Breast epithelium (tissue), 4 donors: ENCODE measurements around the gene NAPG. TPM values are rescaled to one million over a fixed set of nuclear protein-coding genes. Genes with fewer than 3 reads are reported as not detected.
"Not testable (repeated sequence)": the region's sequence is repeated elsewhere in the genome, so short reads cannot be mapped to it uniquely, and the experiment has no call there.

Experiments used
- DNase-seq, 2 donors: peaks; one replicate each; pipeline ENCODE4 v3.0.0-alpha.2; 2019; ENCODE audit warnings: low spot score in 2 of 2
- H3K27ac ChIP-seq, 2 donors: fragments of 200-600 bp; sonication (generic) in 1 of 2; one replicate each; pipeline ENCODE4 v1.5.1; 2016 to 2019; ENCODE audit warnings: mild to moderate bottlenecking in 1 of 2
- H3K27me3 ChIP-seq, 2 donors: fragments of 200-600 bp; sonication (generic) in 1 of 2; one replicate each; pipeline versions ENCODE4 v1.5.1 to v1.6.0; 2017 to 2019; ENCODE audit warnings: control low read depth in 1 of 2, mild to moderate bottlenecking in 1 of 2
- H3K36me3 ChIP-seq: fragments of 200-600 bp; one replicate; pipeline ENCODE4 v1.5.1; 2019
- H3K4me1 ChIP-seq, 2 donors: fragments of 200-600 bp; sonication (generic); one replicate each; pipeline ENCODE4 v1.5.1; 2016 to 2019; ENCODE audit warnings: control low read depth in 1 of 2
- H3K4me3 ChIP-seq, 3 donors: fragments of 200-600 bp; sonication (generic); 1 replicate in 2 of 3; 2 replicates in 1 of 3; pipeline ENCODE4 v1.5.1; 2016 to 2019; ENCODE audit warnings: mild to moderate bottlenecking in 3 of 3, moderate library complexity in 2 of 3
- H3K9me3 ChIP-seq, 2 donors: fragments of 200-600 bp; sonication (generic) in 1 of 2; one replicate each; pipeline ENCODE4 v1.5.1; 2016 to 2019; ENCODE audit warnings: control low read depth in 1 of 2
- POLR2A ChIP-seq: fragments of 450-650 bp; IDR thresholded peaks from one replicate; pipeline ENCODE4 v1.6.1; 2016; ENCODE audit warnings: antibody characterized with exemption, mild to moderate bottlenecking, moderate library complexity
- POLR2AphosphoS5 ChIP-seq, 3 donors: sonication (generic); formaldehyde crosslinking; IDR thresholded peaks; one replicate each; pipeline ENCODE4 v1.6.1; 2017; ENCODE audit warnings: antibody characterized with exemption in 3 of 3
- intact Hi-C: fragments of 100-400 bp; cut with DNase I; formaldehyde crosslinking; loops from one replicate; pipeline ENCODE4 v1.15.1; 2023; ENCODE audit warnings: low total_unique reads
- total RNA-seq, 3 donors: library from RNA; depleted of rRNA; stranded (reverse); fragments of >200 nt; gene quantifications; one replicate each; pipeline ENCODE4 v1.1.0, GENCODE V29; 2016
- TF ChIP-seq, protein P1 (sequence below), 3 donors: fragments of 450-650 bp; IDR thresholded peaks; one replicate each; pipeline ENCODE4 v1.5.1; 2016 to 2017; ENCODE audit warnings: antibody characterized with exemption in 3 of 3, mild to moderate bottlenecking in 3 of 3, moderate library complexity in 3 of 3

The NAPG gene
- total RNA-seq, 3 donors from 2014 or later = 23.2 to 46.7 (median 24.6) TPM

DNA sequence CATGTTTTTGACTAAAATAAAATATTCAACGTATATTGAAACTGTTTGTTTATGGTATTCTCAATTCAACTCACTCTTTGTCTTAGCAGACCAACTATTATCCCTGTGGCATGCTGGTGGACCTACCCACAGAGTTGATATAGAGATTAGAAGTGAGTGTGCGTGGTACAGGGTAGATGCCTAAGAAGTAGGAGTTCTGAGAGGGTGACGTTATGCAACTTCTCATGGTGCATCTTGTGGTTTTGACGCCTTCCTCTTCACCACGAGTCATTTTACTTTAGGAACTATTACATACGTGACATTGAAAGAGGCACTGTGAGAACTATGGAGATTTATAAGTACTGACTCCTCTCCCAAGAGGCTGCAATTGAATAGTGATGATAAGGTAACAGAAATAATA lies 26.6 kb upstream of the NAPG start:
- TF ChIP-seq POLR2AphosphoS5 (IDR thresholded peaks at IDR 0.05) = no peak
- TF ChIP-seq, protein P1, sequence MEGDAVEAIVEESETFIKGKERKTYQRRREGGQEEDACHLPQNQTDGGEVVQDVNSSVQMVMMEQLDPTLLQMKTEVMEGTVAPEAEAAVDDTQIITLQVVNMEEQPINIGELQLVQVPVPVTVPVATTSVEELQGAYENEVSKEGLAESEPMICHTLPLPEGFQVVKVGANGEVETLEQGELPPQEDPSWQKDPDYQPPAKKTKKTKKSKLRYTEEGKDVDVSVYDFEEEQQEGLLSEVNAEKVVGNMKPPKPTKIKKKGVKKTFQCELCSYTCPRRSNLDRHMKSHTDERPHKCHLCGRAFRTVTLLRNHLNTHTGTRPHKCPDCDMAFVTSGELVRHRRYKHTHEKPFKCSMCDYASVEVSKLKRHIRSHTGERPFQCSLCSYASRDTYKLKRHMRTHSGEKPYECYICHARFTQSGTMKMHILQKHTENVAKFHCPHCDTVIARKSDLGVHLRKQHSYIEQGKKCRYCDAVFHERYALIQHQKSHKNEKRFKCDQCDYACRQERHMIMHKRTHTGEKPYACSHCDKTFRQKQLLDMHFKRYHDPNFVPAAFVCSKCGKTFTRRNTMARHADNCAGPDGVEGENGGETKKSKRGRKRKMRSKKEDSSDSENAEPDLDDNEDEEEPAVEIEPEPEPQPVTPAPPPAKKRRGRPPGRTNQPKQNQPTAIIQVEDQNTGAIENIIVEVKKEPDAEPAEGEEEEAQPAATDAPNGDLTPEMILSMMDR (IDR thresholded peaks at IDR 0.05) = no peak
- TF ChIP-seq POLR2A = no peak
- Histone ChIP-seq H3K36me3 (no peaks in the 10 kb centered on the region), H3K4me1 (peaks cover 0 to 6% of the 10 kb centered on the region in 2 donors), H3K27me3 (no peaks in the 10 kb centered on the region), H3K27ac (no peak overlapping the region), H3K9me3 (no peaks in the 10 kb centered on the region), H3K4me3 (no peak overlapping the region)
- DNase-seq = no peak
- intact Hi-C loops = no loop called here

DNA sequence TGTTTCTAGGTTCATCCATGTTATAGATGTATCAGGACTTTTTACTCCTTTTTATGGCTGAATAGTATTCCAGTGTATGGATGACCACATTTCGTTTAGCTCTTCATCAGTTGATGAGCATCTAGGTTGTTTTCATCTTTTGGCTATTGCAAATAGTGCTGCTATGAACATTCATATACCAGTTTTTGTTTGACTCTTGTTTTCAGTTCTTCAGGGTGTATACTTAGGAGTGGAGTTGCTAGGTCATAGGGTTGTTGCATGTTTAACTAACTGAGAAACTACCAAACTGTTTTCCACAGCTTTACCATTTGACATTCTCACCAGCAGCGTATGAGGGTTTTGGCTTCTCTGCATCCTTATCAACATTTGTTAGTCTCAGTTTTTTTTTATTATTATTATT lies 25.8 kb upstream of the NAPG start:
- TF ChIP-seq POLR2AphosphoS5 (IDR thresholded peaks at IDR 0.05) (no peak), POLR2A (no peak)
- Histone ChIP-seq H3K27me3 (no peaks in the 10 kb centered on the region), H3K4me1 (peaks cover 0 to 6% of the 10 kb centered on the region in 2 donors), H3K4me3 (no peak overlapping the region), H3K9me3 (no peaks in the 10 kb centered on the region), H3K27ac (no peak overlapping the region), H3K36me3 (no peaks in the 10 kb centered on the region)
- intact Hi-C loops = no loop called here
- no peak for DNase-seq

DNA sequence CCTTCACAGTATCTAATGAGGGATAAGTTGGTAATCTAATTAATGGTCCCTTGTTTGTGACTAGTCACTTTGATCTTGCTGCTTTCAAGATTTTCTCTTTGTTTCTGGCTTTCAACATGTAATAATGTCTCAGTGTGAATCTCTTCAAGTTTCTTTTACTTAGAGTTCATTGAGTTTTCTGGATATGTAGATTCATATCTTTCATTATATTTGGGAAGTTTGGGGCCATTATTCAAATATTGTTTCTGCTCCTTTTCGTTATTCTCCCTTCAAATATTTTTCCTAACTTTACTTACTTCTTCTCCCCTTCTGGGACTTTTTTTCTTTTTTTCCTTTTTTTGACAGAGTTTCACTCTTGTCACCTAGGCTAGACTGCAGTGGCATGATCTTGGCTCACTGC lies 21.1 kb upstream of the NAPG start:
- Histone ChIP-seq H3K4me1 (no peaks in the 10 kb centered on the region), H3K27me3 (no peaks in the 10 kb centered on the region), H3K36me3 (no peaks in the 10 kb centered on the region), H3K27ac (no peak overlapping the region), H3K4me3 (no peak overlapping the region), H3K9me3 (peaks cover 8 to 13% of the 10 kb centered on the region in 2 donors)
- intact Hi-C loops = no loop called here
- no peak for TF ChIP-seq POLR2A
- TF ChIP-seq, protein P1 (IDR thresholded peaks at IDR 0.05) = no peak
- TF ChIP-seq POLR2AphosphoS5 (IDR thresholded peaks at IDR 0.05) = no peak
- no peak for DNase-seq

DNA sequence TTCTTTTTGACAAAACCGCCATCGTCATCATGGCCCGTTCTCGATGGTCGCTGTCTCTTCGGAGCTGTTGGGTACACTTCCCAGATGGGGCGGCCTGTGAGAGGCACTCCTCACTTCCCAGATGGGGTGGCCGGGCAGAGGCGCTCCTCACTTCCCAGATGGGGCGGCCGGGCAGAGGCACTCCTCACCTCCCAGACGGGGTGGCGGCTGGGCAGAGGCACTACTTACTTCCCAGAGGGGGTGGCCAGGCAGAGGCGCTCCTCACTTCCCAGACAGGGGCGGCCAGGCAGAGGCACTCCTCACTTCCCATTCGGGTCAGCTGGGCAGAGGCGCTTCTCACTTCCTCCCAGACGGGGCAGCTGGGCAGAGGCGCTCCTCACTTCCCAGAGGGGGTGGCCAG lies 19.9 kb upstream of the NAPG start:
- H3K4me3 ChIP-seq, DNase-seq, H3K27ac ChIP-seq, intact Hi-C loops, H3K27me3 ChIP-seq, H3K36me3 ChIP-seq, H3K4me1 ChIP-seq: not testable (repeated sequence)
- H3K9me3 ChIP-seq = peaks cover 8 to 13% of the 10 kb centered on the region in 2 donors

DNA sequence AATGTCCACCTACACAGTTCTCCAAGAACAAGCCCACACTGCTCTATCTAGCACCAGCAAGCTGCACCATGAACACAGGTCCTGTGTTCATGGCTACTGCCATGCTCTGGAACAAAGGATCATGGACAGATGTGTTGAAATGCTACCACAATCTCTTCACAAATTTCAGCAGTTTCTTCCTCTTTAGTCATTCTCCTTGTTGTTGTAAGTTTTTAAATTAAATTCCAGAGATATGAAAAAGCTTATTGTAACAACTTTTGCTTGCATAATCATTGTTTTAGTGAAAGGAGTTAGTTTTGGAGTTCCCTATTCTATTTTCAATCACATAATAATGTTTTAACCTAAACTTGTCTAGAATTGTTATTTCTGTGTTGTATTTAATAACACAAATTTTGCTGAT lies 17.2 kb upstream of the NAPG start:
- H3K36me3 ChIP-seq = no peaks in the 10 kb centered on the region
- intact Hi-C loops = no loop called here
- TF ChIP-seq, protein P1 (IDR thresholded peaks at IDR 0.05) = no peak
- no peak for TF ChIP-seq POLR2A
- no peak for TF ChIP-seq POLR2AphosphoS5 (IDR thresholded peaks at IDR 0.05)
- peaks cover 0 to 3% of the 10 kb centered on the region in 2 donors for H3K4me1 ChIP-seq
- peaks cover 8 to 13% of the 10 kb centered on the region in 2 donors for H3K9me3 ChIP-seq
- H3K4me3 ChIP-seq = no peak overlapping the region
- DNase-seq = no peak
- H3K27ac ChIP-seq = no peak overlapping the region
- no peaks in the 10 kb centered on the region for H3K27me3 ChIP-seq

DNA sequence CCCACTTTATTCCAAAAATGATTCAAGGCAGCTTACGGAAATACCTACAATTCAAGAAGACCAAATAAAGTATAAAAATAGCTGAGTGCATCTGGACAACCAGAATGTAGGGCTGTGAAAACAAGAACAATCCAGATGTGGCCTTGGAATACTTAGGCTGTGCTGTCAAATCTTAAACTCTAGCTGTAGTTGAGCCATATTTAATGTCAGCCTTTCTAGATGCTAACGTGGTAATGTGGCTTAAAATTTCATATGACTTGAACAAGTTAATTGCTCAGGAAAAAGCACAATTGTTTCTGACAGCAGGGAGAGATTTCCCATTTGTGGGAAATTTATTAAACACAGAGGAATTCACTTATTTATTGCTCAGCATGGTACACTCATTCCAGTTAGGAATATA lies 14.6 kb upstream of the NAPG start:
- Histone ChIP-seq H3K27me3 (no peaks in the 10 kb centered on the region), H3K27ac (no peak overlapping the region), H3K9me3 (peaks cover 8 to 13% of the 10 kb centered on the region in 2 donors), H3K4me1 (peaks cover 0 to 4% of the 10 kb centered on the region in 2 donors), H3K36me3 (no peaks in the 10 kb centered on the region), H3K4me3 (no peak overlapping the region)
- TF ChIP-seq POLR2A (no peak), POLR2AphosphoS5 (IDR thresholded peaks at IDR 0.05) (no peak)
- TF ChIP-seq, protein P1 (IDR thresholded peaks at IDR 0.05) = no peak
- DNase-seq = no peak
- intact Hi-C loops = loop anchor here (5.0 kb wide), 1 partner anchor 594 kb away; no protein-coding TSS in a partner anchor
